Astrocyte of the spinal cord (primary cell): ENCODE measurements around the gene DHX34.
"Not testable (repeated sequence)": the region's sequence is repeated elsewhere in the genome, so short reads cannot be mapped to it uniquely, and the experiment has no call there.

ENCODE experiments used
- DNase-seq: peaks from one replicate; pipeline ENCODE4 v3.0.0; 2011; ENCODE audit warnings: low read depth, low spot score
- H3K4me3 ChIP-seq: 2 replicates; pipeline ENCODE4 v1.5.1; 2011; ENCODE audit warnings: low read depth, mild to moderate bottlenecking, low read length, moderate library complexity
- in situ Hi-C: cut with HindIII; loops from 2 replicates; pipeline ENCODE4 v1.10.0; 2017; ENCODE audit warnings: low sequenced_read_pairs
- TF ChIP-seq, protein P1 (sequence below): IDR thresholded peaks from 2 replicates; pipeline ENCODE4 v1.5.1; 2012; ENCODE audit warnings: low read depth, mild to moderate bottlenecking, low read length, inconsistent platforms

Gene DHX34

DNA sequence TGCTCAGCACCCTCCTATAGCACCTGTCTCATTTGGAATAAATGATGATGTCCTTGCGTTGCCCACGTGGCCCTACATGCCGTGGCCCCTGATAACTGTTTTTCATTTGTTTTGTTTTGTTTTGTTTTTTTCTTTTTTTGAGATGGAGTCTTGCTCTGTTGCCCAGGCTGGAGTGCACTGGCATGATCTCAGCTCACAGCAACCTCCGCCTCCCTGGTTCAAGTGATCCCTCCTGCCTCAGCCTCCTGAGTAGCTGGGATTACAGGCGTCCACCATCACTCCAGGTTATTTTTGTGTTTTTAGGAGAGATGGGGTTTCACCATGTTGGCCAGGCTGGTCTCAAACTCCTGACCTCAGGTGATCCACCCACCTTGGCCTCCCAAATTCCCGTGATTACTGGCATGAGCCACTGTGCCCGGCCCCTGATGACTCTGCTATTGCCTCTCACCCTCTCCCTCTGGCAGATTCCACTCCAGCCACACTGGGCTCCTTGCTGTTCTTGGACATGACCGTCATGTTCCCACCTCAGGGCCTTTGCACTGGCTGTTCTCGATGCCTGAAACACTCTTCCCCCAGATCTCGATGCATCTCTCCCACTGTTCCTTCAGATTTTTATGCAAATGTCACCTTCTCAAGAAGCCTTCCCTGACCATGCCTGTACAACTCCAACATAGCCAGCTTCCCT lies 9.8 kb upstream of the DHX34 start:
- in situ Hi-C loops, result no loop called here
- TF ChIP-seq, protein P1, sequence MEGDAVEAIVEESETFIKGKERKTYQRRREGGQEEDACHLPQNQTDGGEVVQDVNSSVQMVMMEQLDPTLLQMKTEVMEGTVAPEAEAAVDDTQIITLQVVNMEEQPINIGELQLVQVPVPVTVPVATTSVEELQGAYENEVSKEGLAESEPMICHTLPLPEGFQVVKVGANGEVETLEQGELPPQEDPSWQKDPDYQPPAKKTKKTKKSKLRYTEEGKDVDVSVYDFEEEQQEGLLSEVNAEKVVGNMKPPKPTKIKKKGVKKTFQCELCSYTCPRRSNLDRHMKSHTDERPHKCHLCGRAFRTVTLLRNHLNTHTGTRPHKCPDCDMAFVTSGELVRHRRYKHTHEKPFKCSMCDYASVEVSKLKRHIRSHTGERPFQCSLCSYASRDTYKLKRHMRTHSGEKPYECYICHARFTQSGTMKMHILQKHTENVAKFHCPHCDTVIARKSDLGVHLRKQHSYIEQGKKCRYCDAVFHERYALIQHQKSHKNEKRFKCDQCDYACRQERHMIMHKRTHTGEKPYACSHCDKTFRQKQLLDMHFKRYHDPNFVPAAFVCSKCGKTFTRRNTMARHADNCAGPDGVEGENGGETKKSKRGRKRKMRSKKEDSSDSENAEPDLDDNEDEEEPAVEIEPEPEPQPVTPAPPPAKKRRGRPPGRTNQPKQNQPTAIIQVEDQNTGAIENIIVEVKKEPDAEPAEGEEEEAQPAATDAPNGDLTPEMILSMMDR, result no peak
- H3K4me3 ChIP-seq, result no peak overlapping the region
- DNase-seq, result no peak

DNA sequence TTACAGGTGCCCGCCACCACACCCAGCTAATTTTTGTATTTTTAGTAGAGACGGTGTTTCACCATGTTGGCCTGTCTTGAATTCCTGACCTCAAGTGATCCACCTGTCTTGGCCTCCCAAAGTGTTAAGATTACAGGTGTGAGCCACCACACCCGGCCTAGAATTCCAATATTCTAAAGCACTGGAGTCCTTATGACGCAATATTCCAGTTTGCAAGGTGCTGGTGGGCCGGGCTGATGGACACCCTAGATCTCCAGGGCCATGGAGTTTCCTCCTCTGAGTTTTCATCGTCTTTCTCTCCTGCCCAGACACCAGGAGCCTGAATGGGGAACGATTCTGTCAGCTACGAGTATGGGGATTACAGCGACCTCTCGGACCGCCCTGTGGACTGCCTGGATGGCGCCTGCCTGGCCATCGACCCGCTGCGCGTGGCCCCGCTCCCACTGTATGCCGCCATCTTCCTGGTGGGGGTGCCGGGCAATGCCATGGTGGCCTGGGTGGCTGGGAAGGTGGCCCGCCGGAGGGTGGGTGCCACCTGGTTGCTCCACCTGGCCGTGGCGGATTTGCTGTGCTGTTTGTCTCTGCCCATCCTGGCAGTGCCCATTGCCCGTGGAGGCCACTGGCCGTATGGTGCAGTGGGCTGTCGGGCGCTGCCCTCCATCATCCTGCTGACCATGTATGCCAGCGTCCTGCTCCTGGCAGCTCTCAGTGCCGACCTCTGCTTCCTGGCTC lies 8.5 kb upstream of the DHX34 start:
- no peak for DNase-seq
- H3K4me3 ChIP-seq, result no peak overlapping the region
- TF ChIP-seq, protein P1, result no peak
- in situ Hi-C loops, result no loop called here

DNA sequence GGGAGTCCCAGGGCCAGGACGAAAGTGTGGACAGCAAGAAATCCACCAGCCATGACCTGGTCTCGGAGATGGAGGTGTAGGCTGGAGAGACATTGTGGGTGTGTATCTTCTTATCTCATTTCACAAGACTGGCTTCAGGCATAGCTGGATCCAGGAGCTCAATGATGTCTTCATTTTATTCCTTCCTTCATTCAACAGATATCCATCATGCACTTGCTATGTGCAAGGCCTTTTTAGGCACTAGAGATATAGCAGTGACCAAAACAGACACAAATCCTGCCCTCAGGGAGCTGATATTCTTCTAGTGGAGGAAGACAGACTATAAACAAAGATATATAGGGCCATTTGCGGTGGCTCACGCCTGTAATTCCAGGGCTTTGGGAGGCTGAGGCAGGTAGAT lies 7.4 kb upstream of the DHX34 start:
- in situ Hi-C loops, result no loop called here
- DNase-seq, result no peak
- TF ChIP-seq, protein P1, result no peak
- no peak overlapping the region for H3K4me3 ChIP-seq

DNA sequence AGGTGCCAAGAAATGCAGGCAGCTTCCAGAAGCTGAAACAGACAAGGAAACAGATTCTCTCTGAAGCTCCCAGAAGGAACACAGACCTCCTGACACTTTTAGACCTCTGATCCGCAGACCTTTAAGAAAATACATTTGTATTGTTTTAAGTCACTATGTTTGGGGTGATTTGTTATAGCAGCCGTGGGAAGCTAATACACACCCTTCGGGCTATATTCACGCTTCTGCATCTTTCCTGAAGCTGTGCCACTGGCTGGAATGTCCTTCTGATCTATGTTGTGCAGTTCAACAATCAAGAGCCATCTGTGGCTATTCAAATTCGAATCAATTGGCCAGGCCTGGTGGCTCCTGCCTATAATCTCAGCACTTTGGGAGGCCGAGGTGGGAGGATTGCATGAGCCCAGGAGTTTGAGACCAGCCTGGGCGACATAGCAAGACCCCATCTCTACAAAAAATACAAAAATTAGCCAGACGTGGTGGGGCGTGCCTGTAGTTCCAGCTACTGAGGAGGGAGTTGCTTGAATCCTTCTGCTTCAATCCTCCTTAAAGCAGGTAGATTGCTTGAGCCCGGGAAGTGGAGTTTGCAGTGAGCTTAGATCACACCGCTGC lies 5.8 kb upstream of the DHX34 start:
- TF ChIP-seq, protein P1, result no peak
- no peak for DNase-seq
- in situ Hi-C loops, result no loop called here
- no peak overlapping the region for H3K4me3 ChIP-seq

DNA sequence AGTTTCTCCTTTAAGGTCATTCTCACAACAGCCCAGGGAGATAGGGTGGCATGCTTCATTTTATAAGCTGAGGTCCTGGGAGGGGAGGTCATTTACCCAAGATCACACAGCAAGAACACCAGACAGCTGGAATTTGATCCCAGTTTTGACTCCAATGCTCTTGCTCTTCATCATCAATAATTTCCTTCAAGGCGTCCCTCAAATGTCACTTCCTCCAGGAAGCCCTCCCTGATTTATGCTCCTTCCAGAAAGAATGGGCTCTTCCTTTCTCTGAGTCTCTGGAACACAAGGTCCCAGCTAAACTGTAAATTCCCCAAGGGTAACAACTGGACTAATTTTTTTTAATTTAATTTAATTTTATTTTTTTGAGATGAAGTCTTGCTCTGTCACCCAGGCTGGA lies 4.7 kb upstream of the DHX34 start:
- no peak for DNase-seq
- in situ Hi-C loops, result no loop called here
- H3K4me3 ChIP-seq, result no peak overlapping the region
- TF ChIP-seq, protein P1, result no peak

DNA sequence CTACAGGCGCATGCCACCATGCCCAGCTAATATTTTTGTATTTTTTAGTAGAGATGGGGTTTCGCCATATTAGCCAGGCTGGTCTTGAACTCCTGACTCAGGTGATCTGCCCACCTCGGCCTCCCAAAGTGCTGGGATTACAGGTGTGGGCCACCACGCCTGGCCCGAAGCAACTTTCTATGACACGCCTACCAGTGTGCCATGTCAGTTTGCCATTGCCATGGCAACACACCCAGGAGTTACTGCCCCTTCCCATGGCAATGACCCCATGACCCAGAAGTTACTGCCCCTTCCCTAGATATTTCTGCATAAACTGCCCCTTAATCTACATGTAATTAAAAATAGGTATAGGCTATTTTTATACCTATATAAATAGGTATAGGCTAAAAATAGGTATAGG lies 3.1 kb upstream of the DHX34 start:
- in situ Hi-C loops, result not testable (repeated sequence)

DNA sequence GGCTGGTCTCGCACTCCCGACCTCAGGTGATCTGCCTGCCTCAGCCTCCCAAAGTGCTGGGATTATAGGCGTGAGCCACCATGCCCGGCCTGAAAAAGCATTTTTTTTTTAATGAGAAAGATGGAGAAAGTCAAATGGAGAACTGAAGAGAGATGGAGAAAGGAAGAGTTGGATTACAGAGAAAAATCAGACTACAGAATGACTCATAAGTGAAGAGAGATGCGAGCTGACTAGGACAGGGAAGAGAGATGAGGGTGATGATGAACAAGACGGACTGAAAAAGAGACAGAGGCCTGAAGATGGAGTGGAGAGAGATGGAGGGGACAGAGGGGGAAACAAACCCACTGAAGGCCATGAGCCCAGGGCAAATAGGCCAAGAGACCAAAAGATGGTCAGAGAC lies 1.5 kb downstream of the DHX34 start:
- in situ Hi-C loops, result no loop called here
- H3K4me3 ChIP-seq, result no peak overlapping the region
- DNase-seq, result no peak
- TF ChIP-seq, protein P1, result no peak

More for the DNA sequence above, 3.1 kb upstream of the DHX34 start:
- H3K4me3 ChIP-seq, DNase-seq: not testable (repeated sequence)
